Measurements from ENCODE around the gene NKD1. TPM values are rescaled to one million over a fixed set of nuclear protein-coding genes. Genes with fewer than 3 reads are reported as not detected.

Gene NKD1
- total RNA-seq, 1 donor from 2014 or later: 0.43 TPM

DNA sequence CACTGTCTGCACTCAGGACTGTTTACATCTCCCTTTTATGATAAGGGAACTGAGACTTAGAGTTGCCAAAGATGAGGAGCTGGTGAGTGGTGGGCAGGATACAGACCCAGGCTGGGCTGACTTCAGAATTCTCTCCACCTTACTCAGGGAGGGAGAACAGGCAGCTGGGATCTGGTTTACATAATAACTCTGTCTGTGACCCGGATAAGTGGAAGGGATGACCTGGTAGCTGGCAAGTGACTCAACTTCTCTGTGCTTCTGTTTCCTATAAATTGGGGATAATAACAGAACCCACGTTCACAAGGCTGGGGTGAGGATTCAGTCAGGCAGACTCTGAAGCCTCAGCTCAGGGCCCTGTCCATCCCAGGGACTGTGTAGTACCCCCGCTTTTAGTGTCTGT lies 130.3 kb downstream of the NKD1 start:
- no peak overlapping the region for H3K4me3 Mint-ChIP-seq (ENCODE audit: unreplicated experiment)
- no peaks in the 10 kb centered on the region for H3K4me1 Mint-ChIP-seq (ENCODE audit: unreplicated experiment)
- no peak overlapping the region for H3K27ac Mint-ChIP-seq (ENCODE audit: unreplicated experiment)
- no peaks in the 10 kb centered on the region for H3K36me3 Mint-ChIP-seq (ENCODE audit: unreplicated experiment)
- peaks cover 3% of the 10 kb centered on the region for H3K27me3 Mint-ChIP-seq (ENCODE audit: unreplicated experiment)
- H3K9me3 Mint-ChIP-seq (ENCODE audit: unreplicated experiment): no peaks in the 10 kb centered on the region
- DNase-seq (ENCODE audit: extremely low spot score, unreplicated experiment): no peak
- TF ChIP-seq, protein P1, sequence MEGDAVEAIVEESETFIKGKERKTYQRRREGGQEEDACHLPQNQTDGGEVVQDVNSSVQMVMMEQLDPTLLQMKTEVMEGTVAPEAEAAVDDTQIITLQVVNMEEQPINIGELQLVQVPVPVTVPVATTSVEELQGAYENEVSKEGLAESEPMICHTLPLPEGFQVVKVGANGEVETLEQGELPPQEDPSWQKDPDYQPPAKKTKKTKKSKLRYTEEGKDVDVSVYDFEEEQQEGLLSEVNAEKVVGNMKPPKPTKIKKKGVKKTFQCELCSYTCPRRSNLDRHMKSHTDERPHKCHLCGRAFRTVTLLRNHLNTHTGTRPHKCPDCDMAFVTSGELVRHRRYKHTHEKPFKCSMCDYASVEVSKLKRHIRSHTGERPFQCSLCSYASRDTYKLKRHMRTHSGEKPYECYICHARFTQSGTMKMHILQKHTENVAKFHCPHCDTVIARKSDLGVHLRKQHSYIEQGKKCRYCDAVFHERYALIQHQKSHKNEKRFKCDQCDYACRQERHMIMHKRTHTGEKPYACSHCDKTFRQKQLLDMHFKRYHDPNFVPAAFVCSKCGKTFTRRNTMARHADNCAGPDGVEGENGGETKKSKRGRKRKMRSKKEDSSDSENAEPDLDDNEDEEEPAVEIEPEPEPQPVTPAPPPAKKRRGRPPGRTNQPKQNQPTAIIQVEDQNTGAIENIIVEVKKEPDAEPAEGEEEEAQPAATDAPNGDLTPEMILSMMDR (IDR thresholded peaks at IDR 0.05): no peak

DNA sequence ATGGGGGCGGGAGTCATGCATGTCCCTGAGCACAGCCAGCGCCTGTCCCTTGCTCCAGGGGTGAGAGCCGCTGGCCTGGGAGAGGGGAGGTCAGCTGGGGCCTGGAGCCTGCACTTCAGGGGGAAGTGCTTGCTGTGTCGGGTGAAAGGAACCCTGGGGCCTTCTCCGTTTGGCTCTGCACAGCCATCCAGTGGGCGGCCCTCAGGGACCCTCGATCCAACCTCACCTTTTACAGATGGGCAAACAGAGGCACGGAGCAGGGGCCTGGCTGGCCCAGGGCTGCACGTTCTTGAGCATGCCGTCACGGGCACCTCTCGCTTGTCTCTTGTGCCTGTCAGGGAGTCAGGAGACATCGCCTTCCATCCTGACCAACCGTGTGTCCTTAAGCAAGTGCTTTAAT lies 131.1 kb downstream of the NKD1 start:
- Mint-ChIP-seq H3K4me3 (ENCODE audit: unreplicated experiment) (no peak overlapping the region), H3K27ac (ENCODE audit: unreplicated experiment) (no peak overlapping the region), H3K27me3 (ENCODE audit: unreplicated experiment) (peaks cover 3% of the 10 kb centered on the region), H3K9me3 (ENCODE audit: unreplicated experiment) (no peaks in the 10 kb centered on the region), H3K36me3 (ENCODE audit: unreplicated experiment) (no peaks in the 10 kb centered on the region), H3K4me1 (ENCODE audit: unreplicated experiment) (no peaks in the 10 kb centered on the region)
- no peak for DNase-seq (ENCODE audit: extremely low spot score, unreplicated experiment)
- TF ChIP-seq, protein P1 (IDR thresholded peaks at IDR 0.05): no peak

DNA sequence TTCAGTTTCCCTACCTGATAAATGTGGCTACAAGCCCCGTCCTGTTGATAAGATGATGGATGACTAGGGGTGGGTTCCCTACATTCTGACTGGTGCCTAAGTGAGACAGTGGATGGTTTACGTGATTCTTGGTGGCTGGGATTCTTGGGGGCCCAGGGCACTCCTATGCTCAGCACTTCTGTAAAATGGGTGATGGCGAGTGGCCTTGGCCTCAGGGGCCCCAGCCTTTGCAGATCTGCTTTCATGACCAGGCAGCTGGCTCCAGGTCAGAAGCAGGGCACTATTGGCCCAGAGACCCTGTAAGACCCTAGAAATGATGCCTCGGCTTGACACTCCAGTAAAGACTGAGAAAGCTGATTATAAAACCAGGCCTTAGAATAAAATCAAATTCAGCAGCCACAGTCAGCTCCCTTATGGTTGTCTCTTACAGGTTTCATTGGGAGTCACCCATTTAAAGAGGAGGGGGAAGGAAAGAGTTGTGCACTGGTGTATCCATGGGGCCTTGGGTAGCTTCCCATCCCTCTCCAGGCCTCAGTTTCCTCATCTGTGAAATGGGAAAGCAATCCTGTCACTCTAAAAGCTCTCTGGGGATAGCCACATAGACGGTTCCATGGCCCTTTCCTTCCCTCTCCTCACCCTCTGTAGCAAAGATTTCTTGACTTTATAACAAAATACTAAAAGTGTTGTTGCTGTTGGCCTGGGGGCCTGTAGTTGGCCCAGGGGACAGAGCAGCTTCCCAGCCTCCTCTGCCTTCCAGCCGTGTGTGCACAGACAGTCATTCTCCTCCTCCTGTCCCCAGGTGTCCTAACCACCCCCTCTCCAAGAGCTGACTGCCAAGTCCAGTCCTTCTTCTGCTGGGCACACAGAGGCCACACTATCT lies 131.7 kb downstream of the NKD1 start:
- Mint-ChIP-seq H3K4me1 (ENCODE audit: unreplicated experiment) (no peaks in the 10 kb centered on the region), H3K27me3 (ENCODE audit: unreplicated experiment) (peaks cover 3% of the 10 kb centered on the region), H3K27ac (ENCODE audit: unreplicated experiment) (no peak overlapping the region), H3K36me3 (ENCODE audit: unreplicated experiment) (no peaks in the 10 kb centered on the region), H3K4me3 (ENCODE audit: unreplicated experiment) (no peak overlapping the region), H3K9me3 (ENCODE audit: unreplicated experiment) (no peaks in the 10 kb centered on the region)
- no peak for DNase-seq (ENCODE audit: extremely low spot score, unreplicated experiment)
- TF ChIP-seq, protein P1 (IDR thresholded peaks at IDR 0.05): no peak

DNA sequence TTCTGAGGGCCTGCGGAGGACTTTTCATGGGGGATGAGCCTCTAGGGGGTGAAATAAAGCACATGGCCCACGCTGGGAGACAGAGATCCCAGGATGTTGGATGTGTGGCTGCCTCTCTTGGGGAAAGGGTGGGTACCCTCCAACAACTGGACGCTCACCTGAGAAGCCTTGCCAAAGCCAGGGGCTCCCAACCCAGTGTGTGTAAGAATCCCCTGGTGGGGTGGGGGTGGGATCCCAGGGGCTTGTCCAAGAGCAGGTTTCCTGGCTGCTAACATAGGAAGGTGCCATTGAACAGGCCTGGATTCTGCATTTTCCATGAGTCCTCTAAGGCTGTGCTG lies 132.3 kb downstream of the NKD1 start:
- DNase-seq (ENCODE audit: extremely low spot score, unreplicated experiment): no peak
- Mint-ChIP-seq H3K4me1 (ENCODE audit: unreplicated experiment) (no peaks in the 10 kb centered on the region), H3K4me3 (ENCODE audit: unreplicated experiment) (no peak overlapping the region), H3K27me3 (ENCODE audit: unreplicated experiment) (peaks cover 3% of the 10 kb centered on the region), H3K36me3 (ENCODE audit: unreplicated experiment) (no peaks in the 10 kb centered on the region), H3K9me3 (ENCODE audit: unreplicated experiment) (no peaks in the 10 kb centered on the region), H3K27ac (ENCODE audit: unreplicated experiment) (no peak overlapping the region)
- TF ChIP-seq, protein P1 (IDR thresholded peaks at IDR 0.05): no peak

DNA sequence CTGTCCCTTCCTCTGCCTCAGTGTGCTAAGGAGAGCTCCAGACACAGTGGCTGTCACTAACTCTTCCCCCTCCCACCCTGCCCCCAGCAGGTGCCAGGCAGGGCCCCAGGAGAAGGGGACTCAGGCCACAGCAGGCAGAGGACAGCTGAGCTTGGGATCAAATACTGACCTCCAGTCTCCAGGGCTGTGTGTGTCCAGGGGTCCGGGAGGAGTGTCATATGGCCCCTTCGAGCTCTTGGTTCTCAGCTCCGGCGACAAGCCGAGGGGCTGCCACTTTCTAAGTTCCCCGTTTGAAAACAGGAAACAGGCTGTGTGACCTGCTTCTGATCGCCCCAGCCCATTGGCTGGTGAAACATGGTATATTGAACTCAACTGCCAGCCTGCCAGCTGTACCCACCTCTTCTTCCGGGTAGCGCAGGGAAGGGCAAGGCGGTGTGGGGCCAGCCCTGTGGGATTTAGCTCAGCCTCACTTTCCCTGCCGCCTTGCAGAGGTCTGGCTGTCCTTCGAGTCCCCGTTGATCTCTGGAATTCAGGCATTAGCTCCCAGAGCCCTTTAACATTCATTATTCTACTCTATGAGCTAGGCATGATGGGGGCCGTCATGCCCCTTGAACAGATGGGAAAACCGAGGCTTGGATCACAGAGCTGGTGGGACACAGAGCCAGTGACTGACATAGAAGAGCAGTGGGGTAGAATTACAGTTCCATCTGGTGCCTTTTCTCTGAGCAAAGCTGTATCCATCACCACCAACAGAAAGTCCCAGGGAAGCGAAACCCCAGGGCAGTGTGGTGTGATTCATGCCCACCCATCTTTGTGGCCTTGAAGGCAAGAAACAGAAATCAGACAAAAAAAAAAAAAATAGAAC lies 133.1 kb downstream of the NKD1 start, which contains the start of gene SNX20:
Gene SNX20, minus strand, starts transcription at position 292 of the 865 bp plus-strand sequence. CDS start 3,786 bp downstream, outside the sequence.
- Mint-ChIP-seq H3K4me3 (ENCODE audit: unreplicated experiment) (no peak within 1 kb of the TSS), H3K36me3 (ENCODE audit: unreplicated experiment) (no peaks in the 10 kb centered on the region), H3K27ac (ENCODE audit: unreplicated experiment) (no peak within 1 kb of the TSS), H3K4me1 (ENCODE audit: unreplicated experiment) (no peaks in the 10 kb centered on the region), H3K9me3 (ENCODE audit: unreplicated experiment) (no peaks in the 10 kb centered on the region), H3K27me3 (ENCODE audit: unreplicated experiment) (peaks cover 3% of the 10 kb centered on the region)
- TF ChIP-seq, protein P1 (IDR thresholded peaks at IDR 0.05): no peak
- no peak for DNase-seq (ENCODE audit: extremely low spot score, unreplicated experiment)
